HL-60 (cell line): ENCODE data around the gene CHRD.

ENCODE experiments used
- DNase-seq, 2 experiments: peaks; one replicate each; pipeline ENCODE4 v3.0.0-alpha.2; 2010 to 2020; ENCODE audit warnings: low read depth in 1 of 2, low spot score in 1 of 2
- H3K27ac ChIP-seq: fragments of 250-450 bp; sonication (Bioruptor Pico); replicated peaks from 2 replicates; pipeline ENCODE4 v1.5.1; 2020; ENCODE audit warnings: mild to moderate bottlenecking, moderate library complexity
- H3K27me3 ChIP-seq: fragments of 250-450 bp; sonication (Bioruptor Pico); 2 replicates; pipeline ENCODE4 v1.5.1; 2021; ENCODE audit warnings: mild to moderate bottlenecking, moderate library complexity; ENCODE audit not compliant: insufficient read depth, poor library complexity, severe bottlenecking
- H3K4me3 ChIP-seq: replicated peaks from 2 replicates; pipeline ENCODE4 v1.5.1; 2011; ENCODE audit warnings: mild to moderate bottlenecking, control low read depth, low read length; ENCODE audit not compliant: insufficient read depth
- CTCF ChIP-seq: IDR thresholded peaks from one replicate; pipeline ENCODE4 v1.5.1; 2011; ENCODE audit warnings: low read length, control low read depth, inconsistent platforms; ENCODE audit not compliant: insufficient read depth
- GABPA ChIP-seq: IDR thresholded peaks from 2 replicates; pipeline ENCODE4 v1.6.1; 2012; ENCODE audit warnings: low read depth
- POLR2AphosphoS5 ChIP-seq: IDR thresholded peaks from 2 replicates; pipeline ENCODE4 v1.6.1; 2012; ENCODE audit warnings: low read depth
- REST ChIP-seq: IDR thresholded peaks from 2 replicates; pipeline ENCODE4 v1.6.1; 2012; ENCODE audit warnings: low read depth; ENCODE audit not compliant: insufficient replicate concordance
- SPI1 ChIP-seq: IDR thresholded peaks from 2 replicates; pipeline ENCODE4 v1.6.1; 2012; ENCODE audit warnings: low read depth, mild to moderate bottlenecking, borderline replicate concordance

Gene CHRD

DNA sequence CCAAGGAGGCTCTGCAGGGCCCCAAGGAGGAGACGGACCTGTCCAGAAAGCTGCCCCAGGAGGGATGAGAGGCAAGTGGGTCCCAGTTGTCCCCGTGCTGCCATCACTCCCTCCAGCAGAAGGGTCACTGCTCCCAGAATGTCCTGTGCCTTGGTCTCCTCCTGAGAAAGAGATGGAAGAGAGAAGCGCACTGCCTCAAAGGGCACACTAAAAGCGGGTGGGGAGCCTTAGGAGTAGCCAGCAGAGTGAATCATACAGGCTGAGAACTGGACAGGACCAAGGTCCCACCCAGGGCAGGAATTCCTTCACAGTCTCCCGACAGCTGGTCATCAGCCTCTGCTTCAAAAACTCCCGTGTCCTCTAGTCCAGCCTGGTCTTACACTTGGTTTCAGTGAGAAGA, 6.4 kb upstream of the CHRD start:
- TF ChIP-seq REST (no peak), SPI1 (no peak), GABPA (no peak), CTCF (no peak), POLR2AphosphoS5 (no peak)
- Histone ChIP-seq H3K4me3 (no peak overlapping the region), H3K27me3 (peaks cover 21% of the 10 kb centered on the region), H3K27ac (no peak overlapping the region)
- no peak for DNase-seq

DNA sequence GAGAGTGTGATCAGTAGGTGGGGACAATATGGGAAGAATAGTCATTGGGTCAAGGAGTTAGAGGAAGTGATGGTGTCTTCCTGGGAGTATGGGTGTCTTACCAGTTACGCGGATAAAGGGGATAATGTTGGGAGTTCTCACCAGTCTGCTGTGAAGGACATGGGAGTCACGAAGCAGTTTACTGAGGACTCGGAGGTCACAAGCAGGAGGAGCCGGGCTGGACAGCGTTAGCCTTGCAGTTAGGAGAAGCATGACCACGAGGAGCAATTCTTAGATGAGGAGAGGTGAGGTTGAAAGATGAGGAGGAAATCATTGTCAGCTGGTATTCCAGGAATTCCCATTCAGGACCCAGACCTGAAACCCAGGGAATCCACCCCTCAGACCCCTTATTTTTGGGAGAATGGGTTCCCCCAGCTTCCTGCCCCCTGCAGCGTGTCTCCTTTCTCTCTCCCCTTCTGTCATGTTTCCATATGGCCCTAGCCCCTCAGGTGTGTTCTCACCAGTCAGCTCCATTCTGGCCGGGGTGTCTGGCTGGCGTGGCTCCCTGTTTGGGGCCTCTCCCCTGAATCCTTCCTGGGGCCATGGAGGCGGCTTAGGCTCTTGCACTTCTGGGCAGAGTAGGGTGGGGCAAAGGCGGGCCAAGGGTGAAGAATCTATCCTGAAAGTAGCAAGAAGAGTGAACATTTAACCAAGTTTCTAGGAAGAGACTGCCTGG, 4.0 kb upstream of the CHRD start:
- Histone ChIP-seq H3K27me3 (peaks cover 32% of the 10 kb centered on the region), H3K27ac (no peak overlapping the region), H3K4me3 (no peak overlapping the region)
- no peak for TF ChIP-seq GABPA
- TF ChIP-seq REST = no peak
- no peak for DNase-seq

DNA sequence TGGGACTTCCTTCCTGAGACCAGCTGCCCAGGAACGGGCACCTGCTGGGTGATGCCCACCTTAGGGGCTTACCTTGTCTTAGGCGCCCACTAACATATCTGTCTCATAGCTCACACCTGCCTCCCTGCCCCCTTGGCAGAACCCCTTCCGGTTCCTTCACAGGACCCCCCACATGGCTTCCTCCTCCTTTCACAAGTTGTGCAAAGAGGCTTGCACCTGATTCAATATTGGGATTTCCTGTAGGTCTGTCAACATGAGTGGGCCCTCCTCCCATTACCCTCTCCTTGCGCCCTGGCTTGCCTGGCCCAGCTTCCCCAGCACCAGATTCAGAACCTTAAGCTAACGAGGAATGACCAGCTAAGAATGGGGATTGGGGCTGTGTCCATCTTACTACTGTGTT, 2.5 kb upstream of the CHRD start:
- H3K27me3 ChIP-seq = peaks cover 46% of the 10 kb centered on the region
- no peak overlapping the region for H3K4me3 ChIP-seq
- TF ChIP-seq REST (no peak), SPI1 (no peak), POLR2AphosphoS5 (no peak), CTCF (no peak)
- H3K27ac ChIP-seq = no peak overlapping the region
- DNase-seq = no peak
